Stomach (tissue), 9 donors: ENCODE results near the gene PCLO. TPM values are rescaled to one million over a fixed set of nuclear protein-coding genes. Genes with fewer than 3 reads are reported as not detected.
"Not testable (repeated sequence)": the region's sequence is repeated elsewhere in the genome, so short reads cannot be mapped to it uniquely, and the experiment has no call there.

ENCODE experiments used
- DNase-seq, 2 donors: peaks; one replicate each; pipeline versions ENCODE4 v3.0.0 to v3.0.0-alpha.2; 2013 to 2019
- H3K27ac ChIP-seq, 5 donors: fragments of 200-600 bp in 4 of 5; sonication (generic) in 4 of 5; one replicate each; pipeline ENCODE4 v1.5.1; 2013 to 2019; ENCODE audit warnings: mild to moderate bottlenecking in 1 of 5, moderate library complexity in 1 of 5
- H3K27me3 ChIP-seq, 3 donors: fragments of 200-600 bp; sonication (generic); one replicate each; pipeline ENCODE4 v1.5.1; 2017 to 2019; ENCODE audit warnings: mixed run types in 1 of 3
- H3K36me3 ChIP-seq, 4 donors: fragments of 200-600 bp; sonication (generic); 1 replicate in 3 of 4; 2 replicates in 1 of 4; pipeline ENCODE4 v1.5.1; 2016 to 2019
- H3K4me1 ChIP-seq, 4 donors: fragments of 200-600 bp; sonication (generic); one replicate each; pipeline ENCODE4 v1.5.1; 2016 to 2019
- H3K4me3 ChIP-seq, 4 donors: fragments of 200-600 bp; sonication (generic) in 3 of 4; one replicate each; pipeline ENCODE4 v1.5.1; 2016 to 2019; ENCODE audit warnings: mild to moderate bottlenecking in 1 of 4
- H3K9me3 ChIP-seq, 4 donors: fragments of 200-600 bp; sonication (generic); one replicate each; pipeline ENCODE4 v1.5.1; 2016 to 2019
- CTCF ChIP-seq, 7 experiments: fragments of 450-650 bp in 4 of 7; fragments of 200-600 bp in 3 of 7; sonication (generic) in 3 of 7; IDR thresholded peaks; one replicate each; pipeline ENCODE4 v1.5.1; 2016 to 2019; ENCODE audit warnings: antibody characterized with exemption in 7 of 7, control low read depth in 2 of 7, mild to moderate bottlenecking in 1 of 7
- EP300 ChIP-seq: sonication (generic); formaldehyde crosslinking; IDR thresholded peaks from one replicate; pipeline ENCODE4 v1.6.1; 2017; ENCODE audit warnings: antibody characterized with exemption
- POLR2A ChIP-seq, 4 donors: fragments of 450-650 bp; IDR thresholded peaks; one replicate each; pipeline ENCODE4 v1.6.1; 2016; ENCODE audit warnings: antibody characterized with exemption in 4 of 4, control low read depth in 2 of 4, mild to moderate bottlenecking in 1 of 4, moderate library complexity in 1 of 4
- POLR2AphosphoS5 ChIP-seq, 3 donors: sonication (generic); formaldehyde crosslinking; IDR thresholded peaks; one replicate each; pipeline ENCODE4 v1.6.1; 2016; ENCODE audit warnings: antibody characterized with exemption in 3 of 3
- WGBS, 5 donors: extraction: QIAGEN DNeasy Blood & Tissue Kit in 3 of 5; methylation state at CpG; one replicate each; pipeline versions ENCODE4 v1.1.5 to v1.1.7; 2013 to 2018; 5-methylcytosine and 5-hydroxymethylcytosine counted together
- intact Hi-C: fragments of 100-400 bp; cut with DNase I; formaldehyde crosslinking; loops from one replicate; pipeline ENCODE4 v1.15.1; 2023; ENCODE audit warnings: low total_unique reads
- polyA plus RNA-seq, 3 donors: library from polyadenylated mRNA; stranded (reverse); fragments of 200-250 nt; gene quantifications; one replicate each; pipeline ENCODE4 v1.2.3, GENCODE V29; 2013
- total RNA-seq, 5 donors: library from RNA; depleted of rRNA; stranded (reverse); fragments of >200 nt; gene quantifications; one replicate each; pipeline versions ENCODE4 v1.1.0 to v1.2.3, GENCODE V29; 2014 to 2016
- donor health status: healthy with polysubstance abuse.
- donor health status: Bipolar disorder and iron deficiency.
- donor health status: healthy.

PCLO gene
- total and polyA plus RNA-seq, 8 donors = 0.31 to 8.1 (median 3.9) TPM

GRCh38 chr7:83038787-83039186 is 123.9 kb downstream of the PCLO start:
- intact Hi-C loops = no loop called here
- Histone ChIP-seq H3K27ac (no peak overlapping the region), H3K4me1 (no peaks in the 10 kb centered on the region), H3K27me3 (no peaks in the 10 kb centered on the region), H3K4me3 (no peak overlapping the region), H3K36me3 (no peaks in the 10 kb centered on the region), H3K9me3 (no peaks in the 10 kb centered on the region)
- 82 to 96% (median 90%) methylated on average over 1 of the region's 1 CpG for WGBS, 5 donors
- TF ChIP-seq POLR2AphosphoS5 (IDR thresholded peaks at IDR 0.05) (no peak), EP300 (no peak), POLR2A (IDR thresholded peaks at IDR 0.05) (no peak), CTCF (IDR thresholded peaks at IDR 0.05) (no peak)
- no peak for DNase-seq

- no peaks in the 10 kb centered on the region for H3K4me1 ChIP-seq
- H3K36me3 ChIP-seq = no peaks in the 10 kb centered on the region
- DNase-seq = peak in 1 of 2 donors; percentile 37
- H3K4me3 ChIP-seq = no peak overlapping the region
- H3K9me3 ChIP-seq = no peaks in the 10 kb centered on the region
- intact Hi-C loops = no loop called here
- no peak for TF ChIP-seq CTCF (IDR thresholded peaks at IDR 0.05)
- no peak for TF ChIP-seq POLR2AphosphoS5 (IDR thresholded peaks at IDR 0.05)
- no peak for TF ChIP-seq EP300
- no peak for TF ChIP-seq POLR2A (IDR thresholded peaks at IDR 0.05)
- no peaks in the 10 kb centered on the region for H3K27me3 ChIP-seq
- no peak overlapping the region for H3K27ac ChIP-seq
- WGBS, 5 donors = 67 to 80% (median 70%) methylated on average over 3 of the region's 3 CpGs
These were observed 125.8 kb downstream of the PCLO start for GRCh38 chr7:83036721-83037380.

GRCh38 chr7:83036130-83036529 is 126.6 kb downstream of the PCLO start:
- Histone ChIP-seq H3K27me3 (no peaks in the 10 kb centered on the region), H3K27ac (no peak overlapping the region), H3K9me3 (no peaks in the 10 kb centered on the region), H3K4me1 (no peaks in the 10 kb centered on the region), H3K36me3 (no peaks in the 10 kb centered on the region), H3K4me3 (no peak overlapping the region)
- no peak for TF ChIP-seq EP300
- no peak for TF ChIP-seq POLR2A (IDR thresholded peaks at IDR 0.05)
- intact Hi-C loops = no loop called here
- WGBS, 5 donors = 29 to 53% (median 45%) methylated on average over 2 of the region's 2 CpGs
- no peak for DNase-seq

GRCh38 chr7:83032195-83032594 is 130.5 kb downstream of the PCLO start:
- H3K27me3 ChIP-seq = no peaks in the 10 kb centered on the region
- intact Hi-C loops = no loop called here
- no peaks in the 10 kb centered on the region for H3K9me3 ChIP-seq
- H3K36me3 ChIP-seq = no peaks in the 10 kb centered on the region
- H3K27ac ChIP-seq = no peak overlapping the region
- TF ChIP-seq CTCF (IDR thresholded peaks at IDR 0.05) (no peak), EP300 (no peak), POLR2AphosphoS5 (IDR thresholded peaks at IDR 0.05) (no peak), POLR2A (IDR thresholded peaks at IDR 0.05) (no peak)
- no peaks in the 10 kb centered on the region for H3K4me1 ChIP-seq
- no peak overlapping the region for H3K4me3 ChIP-seq
- DNase-seq = no peak

GRCh38 chr7:83023817-83024665 is 138.6 kb downstream of the PCLO start:
- DNase-seq, intact Hi-C loops: not testable (repeated sequence)
- WGBS, 5 donors = 91 to 95% (median 91%) methylated on average over 29 to 31 of the region's 31 CpGs

More at GRCh38 chr7:83023817-83024665, 138.6 kb downstream of the PCLO start:
- not testable (repeated sequence) for H3K4me1 ChIP-seq, H3K27me3 ChIP-seq, H3K36me3 ChIP-seq, H3K27ac ChIP-seq, H3K4me3 ChIP-seq
- peaks cover 0 to 23% (median 14%) of the 10 kb centered on the region in 4 donors for H3K9me3 ChIP-seq
